ENCODE data around the gene SHFL. TPM values are rescaled to one million over a fixed set of nuclear protein-coding genes. Genes with fewer than 3 reads are reported as not detected.
A peak's percentile ranks its signal among the peaks of the same experiment; 100 is the strongest.

Gene SHFL
- total RNA-seq, 1 experiment from 2014 or later: 22.5 TPM

- H3K9me3 ChIP-seq: no peaks in the 10 kb centered on the region; the same call in 1 of the 2 replicates
- DNase-seq: no peak
- H3K4me3 ChIP-seq: no peak overlapping the region
- H3K27me3 ChIP-seq: peaks cover 5% of the 10 kb centered on the region; the same call in 1 of the 2 replicates
- H3K36me3 ChIP-seq: no peaks in the 10 kb centered on the region
Measured at GRCh38 chr19:10100163-10100785, 14.2 kb downstream of the SHFL start.

- Histone ChIP-seq H3K4me3 (no peak overlapping the region), H3K36me3 (peaks cover 12% of the 10 kb centered on the region), H3K27me3 (no peaks in the 10 kb centered on the region; the same call in 1 of the 2 replicates), H3K9me3 (no peaks in the 10 kb centered on the region)
- no peak for DNase-seq
Measured at GRCh38 chr19:10102787-10103236, 16.7 kb downstream of the SHFL start.

GRCh38 chr19:10104130-10104513 lies 18.0 kb downstream of the SHFL start:
- H3K4me3 ChIP-seq: no peak overlapping the region
- no peaks in the 10 kb centered on the region for H3K9me3 ChIP-seq
- H3K27me3 ChIP-seq: no peaks in the 10 kb centered on the region; the same call in 1 of the 2 replicates
- H3K36me3 ChIP-seq: peaks cover 26% of the 10 kb centered on the region
- DNase-seq: no peak

- Histone ChIP-seq H3K4me3 (no peak overlapping the region), H3K9me3 (no peaks in the 10 kb centered on the region), H3K27me3 (no peaks in the 10 kb centered on the region; the same call in 1 of the 2 replicates), H3K36me3 (peaks cover 33% of the 10 kb centered on the region)
- DNase-seq: no peak
Measured at GRCh38 chr19:10104665-10105508, 18.8 kb downstream of the SHFL start.

- peaks cover 40% of the 10 kb centered on the region for H3K36me3 ChIP-seq
- DNase-seq: no peak
- H3K27me3 ChIP-seq: no peaks in the 10 kb centered on the region; the same call in 1 of the 2 replicates
- H3K4me3 ChIP-seq: peak overlapping the region; percentile 89
- H3K9me3 ChIP-seq: no peaks in the 10 kb centered on the region
Measured at GRCh38 chr19:10105509-10106099, 19.5 kb downstream of the SHFL start.

- peak; percentile 100 for DNase-seq
- Histone ChIP-seq H3K9me3 (no peaks in the 10 kb centered on the region), H3K27me3 (no peaks in the 10 kb centered on the region), H3K36me3 (peaks cover 47% of the 10 kb centered on the region), H3K4me3 (peak within 1 kb of the TSS; percentile 89)
Measured at GRCh38 chr19:10106100-10106936, 20.2 kb downstream of the SHFL start, which contains the start of gene PPAN. Gene PPAN (plus strand): TSS chr19:10106362. CDS start chr19:10106395, 33 bp downstream.

GRCh38 chr19:10107254-10107653 lies 21.1 kb downstream of the SHFL start:
- Histone ChIP-seq H3K4me3 (peak overlapping the region; percentile 89), H3K36me3 (peaks cover 55% of the 10 kb centered on the region), H3K9me3 (no peaks in the 10 kb centered on the region), H3K27me3 (no peaks in the 10 kb centered on the region)
- DNase-seq: no peak

- Histone ChIP-seq H3K27me3 (no peaks in the 10 kb centered on the region), H3K36me3 (peaks cover 56% of the 10 kb centered on the region), H3K9me3 (no peaks in the 10 kb centered on the region), H3K4me3 (peak overlapping the region; percentile 89)
- no peak for DNase-seq
Measured at GRCh38 chr19:10107817-10108367, 21.8 kb downstream of the SHFL start.

- H3K36me3 ChIP-seq: peaks cover 66% of the 10 kb centered on the region
- no peak for DNase-seq
- no peaks in the 10 kb centered on the region for H3K27me3 ChIP-seq
- no peak overlapping the region for H3K4me3 ChIP-seq
- no peaks in the 10 kb centered on the region for H3K9me3 ChIP-seq
Measured at GRCh38 chr19:10109528-10109927, 23.4 kb downstream of the SHFL start.

- no peak for DNase-seq
- no peaks in the 10 kb centered on the region for H3K27me3 ChIP-seq
- H3K36me3 ChIP-seq: peaks cover 74% of the 10 kb centered on the region
- no peak overlapping the region for H3K4me3 ChIP-seq
- no peaks in the 10 kb centered on the region for H3K9me3 ChIP-seq
Measured at GRCh38 chr19:10110076-10110971, 24.2 kb downstream of the SHFL start.

GRCh38 chr19:10110972-10111317 lies 24.8 kb downstream of the SHFL start:
- peaks cover 81% of the 10 kb centered on the region for H3K36me3 ChIP-seq
- H3K9me3 ChIP-seq: no peaks in the 10 kb centered on the region
- no peak for DNase-seq
- H3K4me3 ChIP-seq: no peak overlapping the region
- no peaks in the 10 kb centered on the region for H3K27me3 ChIP-seq

GRCh38 chr19:10111405-10111811 lies 25.3 kb downstream of the SHFL start, which contains the start of gene P2RY11:
Gene P2RY11 (plus strand): TSS chr19:10111693. CDS start chr19:10111722, 29 bp downstream.
- no peak within 1 kb of the TSS for H3K4me3 ChIP-seq
- peaks cover 85% of the 10 kb centered on the region for H3K36me3 ChIP-seq
- no peaks in the 10 kb centered on the region for H3K27me3 ChIP-seq
- no peaks in the 10 kb centered on the region for H3K9me3 ChIP-seq
- DNase-seq: no peak

GRCh38 chr19:10112037-10112761 lies 26.1 kb downstream of the SHFL start:
- H3K9me3 ChIP-seq: no peaks in the 10 kb centered on the region
- no peak overlapping the region for H3K4me3 ChIP-seq
- peaks cover 87% of the 10 kb centered on the region for H3K36me3 ChIP-seq
- H3K27me3 ChIP-seq: no peaks in the 10 kb centered on the region
- peak; percentile 50 for DNase-seq

GRCh38 chr19:10112895-10113591 lies 26.9 kb downstream of the SHFL start:
- Histone ChIP-seq H3K9me3 (no peaks in the 10 kb centered on the region), H3K36me3 (peaks cover 87% of the 10 kb centered on the region), H3K4me3 (no peak overlapping the region), H3K27me3 (no peaks in the 10 kb centered on the region)
- DNase-seq: peak; percentile 79
